HG03342 (cell line): Measurements from ENCODE around the gene EEPD1.
"Not testable (repeated sequence)": the region's sequence is repeated elsewhere in the genome, so short reads cannot be mapped to it uniquely, and the experiment has no call there.

Source experiments
- ATAC-seq: cut with Tn5 transposase; IDR thresholded peaks from one replicate; pipeline ENCODE4 v1.9.1; 2021; ENCODE audit warnings: mild to moderate bottlenecking, moderate library complexity; ENCODE audit not compliant: unreplicated experiment

EEPD1 gene

GRCh38 chr7:36245684-36246299 is 92.7 kb downstream of the EEPD1 start:
- ATAC-seq: no peak

GRCh38 chr7:36249091-36249490 is 96.0 kb downstream of the EEPD1 start:
- ATAC-seq: no peak

GRCh38 chr7:36253699-36254098 is 100.6 kb downstream of the EEPD1 start:
- no peak for ATAC-seq

GRCh38 chr7:36258510-36259259 is 105.6 kb downstream of the EEPD1 start:
- ATAC-seq: not testable (repeated sequence)

- ATAC-seq: no peak
Observed at GRCh38 chr7:36260481-36260880, 107.4 kb downstream of the EEPD1 start.

GRCh38 chr7:36261019-36261754 is 108.1 kb downstream of the EEPD1 start:
- no peak for ATAC-seq

- ATAC-seq: no peak
Observed at GRCh38 chr7:36262309-36263094, 109.4 kb downstream of the EEPD1 start.

- ATAC-seq: no peak
Observed at GRCh38 chr7:36263095-36263484, 110.0 kb downstream of the EEPD1 start.

GRCh38 chr7:36264123-36264801 is 111.2 kb downstream of the EEPD1 start:
- ATAC-seq: peak; percentile 77

- ATAC-seq: no peak
Observed at GRCh38 chr7:36264913-36265516, 112.0 kb downstream of the EEPD1 start.

- ATAC-seq: no peak
Observed at GRCh38 chr7:36265680-36266079, 112.6 kb downstream of the EEPD1 start.

- ATAC-seq: no peak
Observed at GRCh38 chr7:36266190-36266589, 113.1 kb downstream of the EEPD1 start.

GRCh38 chr7:36266683-36267082 is 113.6 kb downstream of the EEPD1 start:
- no peak for ATAC-seq

- peak; percentile 78 for ATAC-seq
Observed at GRCh38 chr7:36272211-36272566, 119.1 kb downstream of the EEPD1 start.

- ATAC-seq: no peak
Observed at GRCh38 chr7:36272567-36273269, 119.7 kb downstream of the EEPD1 start.

- no peak for ATAC-seq
Observed at GRCh38 chr7:36273836-36274235, 120.8 kb downstream of the EEPD1 start.

- no peak for ATAC-seq
Observed at GRCh38 chr7:36275735-36276284, 122.8 kb downstream of the EEPD1 start.

- no peak for ATAC-seq
Observed at GRCh38 chr7:36276428-36277248, 123.6 kb downstream of the EEPD1 start.

GRCh38 chr7:36277249-36277542 is 124.1 kb downstream of the EEPD1 start:
- no peak for ATAC-seq
